DMS153 treated with DMSO at 0.1 percent for 48 hours (cell line): ENCODE results near the gene PPP1R1B.
"Not testable (repeated sequence)": the region's sequence is repeated elsewhere in the genome, so short reads cannot be mapped to it uniquely, and the experiment has no call there.

Experiments
- DNase-seq: peaks from one replicate; lab custom pipeline; 2025; ENCODE audit not compliant: unreplicated experiment; lab: John Stamatoyannopoulos, UW

PPP1R1B gene

GRCh38 chr17:39626171-39627046, at the start of gene PPP1R1B:
TSS of gene PPP1R1B (plus strand) at chr17:39626952. CDS start at chr17:39627393, 441 bp downstream.
- no peak for DNase-seq

- no peak for DNase-seq
Measured at GRCh38 chr17:39578272-39578671, 48.5 kb upstream of the PPP1R1B start.

GRCh38 chr17:39579318-39580081, 47.3 kb upstream of the PPP1R1B start:
- DNase-seq = no peak

GRCh38 chr17:39580082-39580468, 46.7 kb upstream of the PPP1R1B start:
- DNase-seq = no peak

- DNase-seq = no peak
Measured at GRCh38 chr17:39581071-39581758, 45.5 kb upstream of the PPP1R1B start.

- no peak for DNase-seq
Measured at GRCh38 chr17:39581759-39582085, 45.0 kb upstream of the PPP1R1B start.

GRCh38 chr17:39582658-39583057, 44.1 kb upstream of the PPP1R1B start:
- no peak for DNase-seq

- not testable (repeated sequence) for DNase-seq
Measured at GRCh38 chr17:39590180-39590579, 36.6 kb upstream of the PPP1R1B start.

GRCh38 chr17:39591958-39592954, 34.5 kb upstream of the PPP1R1B start:
- peak; percentile 61 for DNase-seq

- DNase-seq = no peak
Measured at GRCh38 chr17:39593371-39593770, 33.4 kb upstream of the PPP1R1B start.

GRCh38 chr17:39595294-39595693, 31.5 kb upstream of the PPP1R1B start:
- DNase-seq = no peak

- DNase-seq = no peak
Measured at GRCh38 chr17:39595928-39596510, 30.7 kb upstream of the PPP1R1B start.

GRCh38 chr17:39596543-39597267, 30.0 kb upstream of the PPP1R1B start:
- no peak for DNase-seq

GRCh38 chr17:39597372-39598046, 29.2 kb upstream of the PPP1R1B start:
- no peak for DNase-seq

GRCh38 chr17:39598047-39598481, 28.7 kb upstream of the PPP1R1B start:
- DNase-seq = no peak

- no peak for DNase-seq
Measured at GRCh38 chr17:39598630-39599003, 28.1 kb upstream of the PPP1R1B start.

- no peak for DNase-seq
Measured at GRCh38 chr17:39599004-39599664, 27.6 kb upstream of the PPP1R1B start.

- no peak for DNase-seq
Measured at GRCh38 chr17:39599665-39600231, 27.0 kb upstream of the PPP1R1B start.
